AG04450 (cell line): ENCODE results near the gene FURIN. TPM values are rescaled to one million over a fixed set of nuclear protein-coding genes. Genes with fewer than 3 reads are reported as not detected.

Source experiments
- CTCF ChIA-PET: fragments of 300-600, 350-600 bp; formaldehyde crosslinking; extraction: SDS; loops from one replicate; lab custom pipeline; 2022; ENCODE audit warnings: antibody characterized with exemption, inconsistent platforms; lab: Charles Lee
- POLR2A ChIA-PET: fragments of 350-600 bp; formaldehyde crosslinking; extraction: SDS; loops from one replicate; lab custom pipeline; 2021; ENCODE audit warnings: antibody characterized with exemption, inconsistent platforms; lab: Yijun Ruan, JAX
- DNase-seq: peaks from one replicate; pipeline ENCODE4 v3.0.0-alpha.2; 2011; ENCODE audit warnings: low read depth, low spot score
- H3K27ac ChIP-seq: one replicate; pipeline ENCODE4 v1.5.1; 2012; ENCODE audit warnings: low read depth, low read length, control low read depth
- H3K27me3 ChIP-seq: one replicate; pipeline ENCODE4 v1.6.0; 2012; ENCODE audit warnings: low read length; ENCODE audit not compliant: control insufficient read depth, insufficient read depth
- H3K4me3 ChIP-seq: 2 replicates; pipeline ENCODE4 v1.5.1; 2011; ENCODE audit warnings: mild to moderate bottlenecking, low read depth, low read length, control low read depth
- H3K9me3 ChIP-seq: 2 replicates; pipeline ENCODE4 v1.5.1; 2012; ENCODE audit warnings: low read length; ENCODE audit not compliant: control insufficient read depth, insufficient read depth
- CTCF ChIP-seq: IDR thresholded peaks from 2 replicates; pipeline ENCODE4 v1.5.1; 2011; ENCODE audit warnings: low read depth, low read length, control low read depth, inconsistent platforms
- polyA plus RNA-seq: library from polyadenylated mRNA; depleted of rRNA; stranded (reverse); fragments of >200 nt; gene quantifications from 2 replicates; pipeline ENCODE4 v1.2.3, GENCODE V29; 2011

FURIN gene
- polyA plus RNA-seq, 1 experiment = 14.0 TPM

DNA sequence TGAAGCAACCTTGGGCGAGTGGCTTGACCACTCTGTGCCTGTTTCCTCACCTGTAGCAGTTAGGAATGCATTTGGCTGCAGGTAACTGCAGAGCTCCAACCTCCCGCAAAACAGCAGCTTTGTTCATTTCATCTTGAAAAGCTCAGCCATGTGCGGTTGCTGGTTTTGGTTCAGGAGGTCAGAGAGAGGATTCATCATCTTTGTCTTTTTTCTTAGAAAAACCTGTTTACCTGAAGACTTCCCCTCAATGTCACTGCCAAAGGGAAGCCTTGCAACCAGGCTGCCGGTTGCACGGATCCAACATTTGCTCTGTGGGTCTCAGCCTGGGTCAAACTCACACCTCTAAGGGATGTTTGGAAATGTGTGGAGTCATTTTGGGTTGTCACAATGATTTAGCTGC lies 16.4 kb upstream of the FURIN start:
- Histone ChIP-seq H3K27ac (no peak overlapping the region), H3K9me3 (no peaks in the 10 kb centered on the region), H3K4me3 (no peak overlapping the region), H3K27me3 (no peaks in the 10 kb centered on the region)
- POLR2A ChIA-PET = interaction anchor here (0.7 kb wide), 1 partner anchor 122 kb away, joined by 5 read pairs; no protein-coding TSS in a partner anchor
- DNase-seq = no peak
- no peak for TF ChIP-seq CTCF
- CTCF ChIA-PET = interaction anchor here (0.7 kb wide), 1 partner anchor 40 kb away, joined by 4 read pairs; no protein-coding TSS in a partner anchor

DNA sequence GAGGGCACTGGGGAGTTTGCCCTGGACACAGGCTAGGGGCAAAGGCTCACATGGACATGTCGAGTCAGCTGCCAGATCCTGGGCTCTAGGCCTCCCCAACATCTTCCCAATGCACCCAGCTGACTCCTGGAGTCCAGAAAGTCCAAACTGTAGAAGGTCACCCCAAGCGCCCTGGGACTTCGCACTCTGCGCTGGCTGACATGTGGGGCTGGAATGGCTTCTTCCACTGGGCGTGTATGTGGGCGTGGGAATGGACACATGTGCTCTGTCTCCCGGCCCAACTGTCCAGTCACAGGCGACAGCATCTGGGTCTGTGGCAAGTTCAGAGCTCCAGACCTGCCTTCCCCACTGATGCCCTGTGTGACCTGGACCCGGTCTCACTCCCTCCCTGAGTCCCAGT lies 13.2 kb upstream of the FURIN start:
- Histone ChIP-seq H3K27ac (no peak overlapping the region), H3K4me3 (no peak overlapping the region), H3K27me3 (no peaks in the 10 kb centered on the region), H3K9me3 (no peaks in the 10 kb centered on the region)
- no peak for DNase-seq
- POLR2A ChIA-PET = no interaction called here
- CTCF ChIA-PET = no interaction called here
- no peak for TF ChIP-seq CTCF

DNA sequence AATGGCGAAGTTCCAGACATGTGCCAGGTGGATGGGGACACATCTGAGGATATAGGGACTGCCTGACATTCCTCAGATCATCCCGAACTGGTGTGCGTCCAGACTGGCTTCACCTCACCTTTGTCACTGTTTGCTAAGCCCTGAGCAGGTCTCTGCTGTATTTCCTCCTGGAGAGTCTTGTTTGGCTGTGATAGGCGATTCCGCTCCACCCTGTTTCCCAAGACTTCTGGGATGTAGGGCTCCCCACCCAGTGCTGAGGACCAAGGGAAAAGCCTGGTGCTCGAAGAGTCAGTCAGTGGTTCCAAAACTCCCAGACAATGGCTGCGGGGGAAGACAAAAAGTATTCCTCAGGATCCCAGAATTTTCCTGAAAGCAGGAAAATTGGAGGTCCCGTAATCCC lies 11.1 kb upstream of the FURIN start:
- H3K4me3 ChIP-seq = no peak overlapping the region
- ChIA-PET CTCF (no interaction called here), POLR2A (no interaction called here)
- TF ChIP-seq CTCF = no peak
- DNase-seq = no peak
- no peak overlapping the region for H3K27ac ChIP-seq
- H3K27me3 ChIP-seq = no peaks in the 10 kb centered on the region
- H3K9me3 ChIP-seq = no peaks in the 10 kb centered on the region

GRCh38 chr15:90857883-90858443 lies 10.4 kb upstream of the FURIN start:
- no peak for TF ChIP-seq CTCF
- Histone ChIP-seq H3K27me3 (no peaks in the 10 kb centered on the region), H3K27ac (no peak overlapping the region), H3K4me3 (no peak overlapping the region), H3K9me3 (no peaks in the 10 kb centered on the region)
- DNase-seq = no peak
- CTCF ChIA-PET = no interaction called here
- POLR2A ChIA-PET = no interaction called here

GRCh38 chr15:90859234-90860131 lies 8.9 kb upstream of the FURIN start:
- no peaks in the 10 kb centered on the region for H3K27me3 ChIP-seq
- POLR2A ChIA-PET = no interaction called here
- H3K4me3 ChIP-seq = no peak overlapping the region
- no peak overlapping the region for H3K27ac ChIP-seq
- no peak for TF ChIP-seq CTCF
- CTCF ChIA-PET = interaction anchor here (0.7 kb wide), 1 partner anchor 10 kb away, joined by 4 read pairs; no protein-coding TSS in a partner anchor
- no peaks in the 10 kb centered on the region for H3K9me3 ChIP-seq
- DNase-seq = no peak
